CD4-positive, alpha-beta memory T cell (primary cell): ENCODE data around the gene CDH2. TPM values are rescaled to one million over a fixed set of nuclear protein-coding genes. Genes with fewer than 3 reads are reported as not detected.

Source experiments
- CTCF ChIA-PET: fragments of 350-600 bp; sonication (Branson Sonifier 250); formaldehyde crosslinking; loops from one replicate; lab custom pipeline; 2021; ENCODE audit warnings: inconsistent platforms; ENCODE audit not compliant: partially characterized antibody; lab: Charles Lee
- POLR2A ChIA-PET: fragments of 350-600 bp; sonication (Branson Sonifier 250); formaldehyde crosslinking; loops from one replicate; lab custom pipeline; 2021; ENCODE audit not compliant: partially characterized antibody; lab: Charles Lee
- DNase-seq, 5 donors: peaks; one replicate each; pipeline versions ENCODE4 v3.0.0 to v3.0.0-alpha.2; 2020 to 2022; ENCODE audit warnings: mixed read lengths in 1 of 5
- H3K27ac ChIP-seq: one replicate; pipeline ENCODE4 v1.7.0; 2013; ENCODE audit warnings: low read depth, low read length
- H3K27me3 ChIP-seq: 2 replicates; pipeline ENCODE4 v1.7.0; 2013; ENCODE audit warnings: mild to moderate bottlenecking, low read length, moderate library complexity; ENCODE audit not compliant: insufficient read depth
- H3K36me3 ChIP-seq: 2 replicates; pipeline ENCODE4 v1.7.0; 2013; ENCODE audit warnings: mild to moderate bottlenecking, low read length, moderate library complexity; ENCODE audit not compliant: insufficient read depth
- H3K4me1 ChIP-seq: 2 replicates; pipeline ENCODE4 v1.7.0; 2013; ENCODE audit warnings: mild to moderate bottlenecking, low read length, moderate library complexity; ENCODE audit not compliant: insufficient read depth
- H3K4me3 ChIP-seq, 2 donors: one replicate each; pipeline ENCODE4 v1.7.0; 2013; ENCODE audit warnings: low read length in 2 of 2, mild to moderate bottlenecking in 1 of 2
- H3K9me3 ChIP-seq, 2 donors: one replicate each; pipeline ENCODE4 v1.7.0; 2013; ENCODE audit warnings: low read length in 2 of 2, control low read depth in 1 of 2; ENCODE audit not compliant: control insufficient read depth in 1 of 2
- H3K27ac Mint-ChIP-seq, 7 donors: one replicate each; pipeline ENCODE4 v1.8.0; 2020 to 2021; ENCODE audit warnings: mixed read lengths in 7 of 7, mild to moderate bottlenecking in 6 of 7, inconsistent platforms in 3 of 7, moderate library complexity in 3 of 7
- H3K27me3 Mint-ChIP-seq, 2 donors: one replicate each; pipeline ENCODE4 v1.8.0; 2020 to 2021; ENCODE audit warnings: mixed read lengths in 2 of 2
- H3K36me3 Mint-ChIP-seq, 2 donors: one replicate each; pipeline ENCODE4 v1.8.0; 2020 to 2021; ENCODE audit warnings: mixed read lengths in 2 of 2, inconsistent platforms in 1 of 2, mild to moderate bottlenecking in 1 of 2
- H3K4me1 Mint-ChIP-seq, 4 donors: one replicate each; pipeline ENCODE4 v1.8.0; 2020 to 2021; ENCODE audit warnings: mixed read lengths in 4 of 4, mild to moderate bottlenecking in 1 of 4
- H3K4me3 Mint-ChIP-seq, 8 donors: one replicate each; pipeline ENCODE4 v1.8.0; 2020 to 2021; ENCODE audit warnings: mixed read lengths in 8 of 8, mild to moderate bottlenecking in 7 of 8, moderate library complexity in 6 of 8, inconsistent platforms in 3 of 8
- H3K9me3 Mint-ChIP-seq, 8 donors: one replicate each; pipeline ENCODE4 v1.8.0; 2020 to 2021; ENCODE audit warnings: mixed read lengths in 8 of 8, mild to moderate bottlenecking in 5 of 8, inconsistent platforms in 3 of 8, moderate library complexity in 1 of 8
- intact Hi-C: fragments of 100-400 bp; cut with micrococcal nuclease; formaldehyde crosslinking; loops from one replicate; pipeline ENCODE4 v1.15.1; 2023
- polyA plus RNA-seq, 2 donors: library from polyadenylated mRNA; unstranded; fragments of 300-500 nt; fragmentation: Illumina TruSeq; gene quantifications; one replicate each; pipeline ENCODE4 v1.2.3, GENCODE V29; 2021
- total RNA-seq, 2 experiments: library from RNA; stranded (reverse); gene quantifications; one replicate each; pipeline ENCODE4 v1.2.3, GENCODE V29; 2021

Gene CDH2
- total and polyA plus RNA-seq, 4 experiments from 2014 or later, result not detected

DNA sequence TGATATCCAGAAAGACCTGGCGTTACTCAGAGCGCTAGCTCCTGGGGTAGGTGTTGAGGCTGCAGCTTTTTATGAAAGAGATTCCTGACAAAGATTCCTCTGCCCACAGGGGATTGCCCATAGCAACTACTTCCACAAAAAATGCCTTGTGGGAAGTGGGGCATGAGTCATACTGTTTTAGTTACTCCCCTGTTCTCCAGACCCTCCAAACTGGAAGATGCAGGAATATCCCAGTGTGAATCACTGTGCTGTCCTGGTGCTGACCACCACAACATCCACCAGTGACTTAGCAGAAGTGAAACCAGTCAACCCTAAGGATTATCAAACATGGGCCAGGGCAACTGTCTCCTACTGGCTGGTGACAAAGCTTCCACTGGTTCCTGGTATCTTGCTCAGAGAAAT is 61.8 kb downstream of the CDH2 start:
- no peaks in the 10 kb centered on the region for H3K27me3 Mint-ChIP-seq
- Histone ChIP-seq H3K36me3 (no peaks in the 10 kb centered on the region), H3K4me3 (no peak overlapping the region), H3K27me3 (no peaks in the 10 kb centered on the region), H3K27ac (no peak overlapping the region), H3K9me3 (no peaks in the 10 kb centered on the region), H3K4me1 (no peaks in the 10 kb centered on the region)
- intact Hi-C loops, result no loop called here
- H3K36me3 Mint-ChIP-seq, result no peaks in the 10 kb centered on the region
- peaks cover 4 to 22% (median 10%) of the 10 kb centered on the region in 8 donors for H3K9me3 Mint-ChIP-seq
- no peaks in the 10 kb centered on the region for H3K4me1 Mint-ChIP-seq
- no peak overlapping the region for H3K27ac Mint-ChIP-seq
- CTCF ChIA-PET, result no interaction called here
- H3K4me3 Mint-ChIP-seq, result no peak overlapping the region
- DNase-seq, result no peak
- POLR2A ChIA-PET, result no interaction called here

- CTCF ChIA-PET, result no interaction called here
- no peaks in the 10 kb centered on the region for H3K27me3 Mint-ChIP-seq
These were observed 62.5 kb downstream of the CDH2 start for GRCh38 chr18:28114472-28114871.

GRCh38 chr18:28113271-28114029 is 63.5 kb downstream of the CDH2 start:
- H3K27me3 Mint-ChIP-seq, result no peaks in the 10 kb centered on the region
- ChIA-PET CTCF (no interaction called here), POLR2A (no interaction called here)
- no peak overlapping the region for H3K4me3 ChIP-seq
- DNase-seq, result no peak
- H3K36me3 ChIP-seq, result no peaks in the 10 kb centered on the region
- H3K4me3 Mint-ChIP-seq, result no peak overlapping the region
- no peak overlapping the region for H3K27ac Mint-ChIP-seq
- no peaks in the 10 kb centered on the region for H3K9me3 ChIP-seq
- H3K4me1 ChIP-seq, result no peaks in the 10 kb centered on the region
- H3K27ac ChIP-seq, result no peak overlapping the region
- no peaks in the 10 kb centered on the region for H3K4me1 Mint-ChIP-seq
- no peaks in the 10 kb centered on the region for H3K27me3 ChIP-seq
- intact Hi-C loops, result no loop called here
- no peaks in the 10 kb centered on the region for H3K36me3 Mint-ChIP-seq
- peaks cover 0 to 16% (median 8%) of the 10 kb centered on the region in 8 donors for H3K9me3 Mint-ChIP-seq

More at GRCh38 chr18:28114472-28114871, 62.5 kb downstream of the CDH2 start:
- Mint-ChIP-seq H3K4me3 (no peak overlapping the region), H3K4me1 (no peaks in the 10 kb centered on the region), H3K27ac (no peak overlapping the region), H3K9me3 (peaks cover 3 to 17% (median 9%) of the 10 kb centered on the region in 8 donors), H3K36me3 (no peaks in the 10 kb centered on the region)
- no peaks in the 10 kb centered on the region for H3K4me1 ChIP-seq
- no peak for DNase-seq
- H3K9me3 ChIP-seq, result no peaks in the 10 kb centered on the region
- no peak overlapping the region for H3K27ac ChIP-seq
- H3K27me3 ChIP-seq, result no peaks in the 10 kb centered on the region
- H3K36me3 ChIP-seq, result no peaks in the 10 kb centered on the region
- no peak overlapping the region for H3K4me3 ChIP-seq
- intact Hi-C loops, result no loop called here
- POLR2A ChIA-PET, result no interaction called here

DNA sequence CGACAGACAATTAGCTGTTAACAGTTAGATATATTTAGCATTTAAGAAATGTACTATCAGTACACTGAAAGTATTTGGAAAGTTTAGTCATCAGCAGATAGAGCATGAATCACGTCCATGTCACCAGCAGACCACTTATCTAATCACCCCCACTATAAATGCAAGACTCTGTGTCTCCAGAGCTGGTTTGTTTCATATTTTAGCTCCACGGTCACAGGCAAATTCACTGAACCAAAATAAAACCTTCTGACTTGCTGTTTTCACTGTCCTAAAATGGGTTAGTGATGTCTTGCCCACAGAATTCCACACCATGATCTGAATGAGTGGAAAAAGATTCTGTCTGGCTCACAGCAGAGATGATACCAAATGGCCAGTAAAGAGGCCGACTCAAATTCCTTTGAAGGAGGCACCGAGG is 64.9 kb downstream of the CDH2 start:
- Mint-ChIP-seq H3K27ac (no peak overlapping the region), H3K4me3 (no peak overlapping the region), H3K36me3 (no peaks in the 10 kb centered on the region), H3K27me3 (no peaks in the 10 kb centered on the region), H3K4me1 (no peaks in the 10 kb centered on the region), H3K9me3 (peaks cover 0 to 25% (median 6%) of the 10 kb centered on the region in 8 donors)
- H3K27ac ChIP-seq, result no peak overlapping the region
- POLR2A ChIA-PET, result no interaction called here
- no peaks in the 10 kb centered on the region for H3K27me3 ChIP-seq
- H3K9me3 ChIP-seq, result no peaks in the 10 kb centered on the region
- intact Hi-C loops, result no loop called here
- no peaks in the 10 kb centered on the region for H3K4me1 ChIP-seq
- H3K4me3 ChIP-seq, result no peak overlapping the region
- no peak for DNase-seq
- H3K36me3 ChIP-seq, result no peaks in the 10 kb centered on the region
- CTCF ChIA-PET, result no interaction called here

DNA sequence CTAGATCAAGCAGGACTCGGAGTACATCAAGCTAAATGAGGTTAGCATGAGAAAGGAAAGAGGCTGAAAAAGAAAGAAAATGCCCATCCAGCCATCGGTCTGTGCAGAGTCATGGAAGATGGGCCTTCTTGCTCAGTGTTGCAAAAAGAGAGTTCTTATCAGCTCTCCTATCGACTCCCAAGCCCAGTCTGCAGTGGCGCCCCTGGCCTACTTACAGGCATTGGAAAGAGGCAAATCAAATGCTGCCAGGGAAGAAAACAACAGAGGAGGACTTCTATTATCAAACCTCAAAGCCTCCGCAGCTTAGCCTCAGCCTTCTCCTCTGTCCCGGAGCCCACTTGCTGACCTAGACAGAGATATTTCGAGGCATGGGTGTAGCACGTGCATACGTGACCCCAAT is 66.0 kb downstream of the CDH2 start:
- Mint-ChIP-seq H3K27me3 (no peaks in the 10 kb centered on the region), H3K27ac (no peak overlapping the region), H3K4me1 (no peaks in the 10 kb centered on the region), H3K36me3 (no peaks in the 10 kb centered on the region), H3K9me3 (peaks cover 0 to 25% (median 7%) of the 10 kb centered on the region in 8 donors), H3K4me3 (no peak overlapping the region)
- DNase-seq, result no peak
- ChIA-PET CTCF (no interaction called here), POLR2A (no interaction called here)
- Histone ChIP-seq H3K4me1 (no peaks in the 10 kb centered on the region), H3K36me3 (no peaks in the 10 kb centered on the region), H3K4me3 (no peak overlapping the region), H3K27ac (no peak overlapping the region), H3K9me3 (no peaks in the 10 kb centered on the region), H3K27me3 (no peaks in the 10 kb centered on the region)
- intact Hi-C loops, result no loop called here

DNA sequence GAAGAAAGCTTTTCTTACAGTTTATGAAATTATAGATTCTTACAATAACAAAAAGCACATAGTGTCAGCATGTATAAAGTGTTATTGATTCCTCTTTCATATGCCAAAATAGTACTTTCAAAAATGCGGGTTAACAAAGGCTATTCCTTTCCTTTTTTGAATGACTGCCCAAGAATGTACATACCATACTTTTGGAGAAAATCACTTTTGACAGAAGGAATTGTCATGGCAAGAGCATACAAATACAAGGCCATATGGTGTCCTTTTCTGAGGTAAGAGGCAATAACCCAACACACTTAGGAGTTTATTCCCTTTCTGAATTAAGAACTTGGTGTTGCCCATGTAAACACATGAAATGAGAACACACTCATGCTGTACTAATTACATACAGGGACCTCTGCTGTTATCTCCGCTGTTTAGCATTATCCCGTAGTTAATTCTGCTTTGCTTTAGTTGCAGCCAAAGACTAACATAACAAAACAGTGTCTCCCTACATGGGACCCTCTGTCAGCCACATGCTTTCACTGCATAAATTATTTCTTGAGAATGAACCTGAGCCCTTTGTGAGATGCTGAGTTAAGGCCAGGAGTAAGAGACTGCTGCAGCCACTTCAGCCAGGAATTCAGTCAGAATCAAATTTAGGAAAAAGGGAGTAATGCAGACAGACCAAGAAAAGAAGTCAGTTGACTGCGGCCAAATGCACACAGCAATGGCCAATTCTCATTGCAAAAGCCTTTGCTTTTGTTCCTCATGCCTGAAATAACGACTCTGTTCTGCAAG is 67.0 kb downstream of the CDH2 start:
- CTCF ChIA-PET, result no interaction called here
- Mint-ChIP-seq H3K4me1 (no peaks in the 10 kb centered on the region), H3K4me3 (no peak overlapping the region), H3K36me3 (no peaks in the 10 kb centered on the region), H3K27me3 (no peaks in the 10 kb centered on the region), H3K27ac (no peak overlapping the region), H3K9me3 (peaks cover 0 to 21% (median 8%) of the 10 kb centered on the region in 8 donors)
- no peaks in the 10 kb centered on the region for H3K4me1 ChIP-seq
- no peak overlapping the region for H3K27ac ChIP-seq
- H3K9me3 ChIP-seq, result no peaks in the 10 kb centered on the region
- no peaks in the 10 kb centered on the region for H3K36me3 ChIP-seq
- no peaks in the 10 kb centered on the region for H3K27me3 ChIP-seq
- DNase-seq, result no peak
- intact Hi-C loops, result no loop called here
- no peak overlapping the region for H3K4me3 ChIP-seq
- POLR2A ChIA-PET, result no interaction called here

GRCh38 chr18:28108814-28109213 is 68.1 kb downstream of the CDH2 start:
- Mint-ChIP-seq H3K36me3 (no peaks in the 10 kb centered on the region), H3K27me3 (no peaks in the 10 kb centered on the region), H3K4me3 (no peak overlapping the region), H3K9me3 (peaks cover 0 to 21% (median 7%) of the 10 kb centered on the region in 8 donors), H3K27ac (no peak overlapping the region), H3K4me1 (no peaks in the 10 kb centered on the region)
- H3K27me3 ChIP-seq, result no peaks in the 10 kb centered on the region
- intact Hi-C loops, result no loop called here
- CTCF ChIA-PET, result no interaction called here
- no peaks in the 10 kb centered on the region for H3K36me3 ChIP-seq
- H3K4me3 ChIP-seq, result no peak overlapping the region
- DNase-seq, result no peak
- no peaks in the 10 kb centered on the region for H3K4me1 ChIP-seq
- POLR2A ChIA-PET, result no interaction called here
- no peaks in the 10 kb centered on the region for H3K9me3 ChIP-seq
- no peak overlapping the region for H3K27ac ChIP-seq
